Ishikawa (cell line): ENCODE data around the gene PRCP.

Experiments
- CEBPB ChIP-seq: IDR thresholded peaks from 2 replicates; pipeline ENCODE4 v1.6.1; 2012
- CREB1 ChIP-seq: IDR thresholded peaks from 2 replicates; pipeline ENCODE4 v1.6.1; 2012; ENCODE audit warnings: low read depth
- EP300 ChIP-seq: IDR thresholded peaks from 2 replicates; pipeline ENCODE4 v1.6.1; 2012; ENCODE audit warnings: borderline replicate concordance
- MAX ChIP-seq: IDR thresholded peaks from 2 replicates; pipeline ENCODE4 v1.6.1; 2012
- NFIC ChIP-seq: IDR thresholded peaks from 2 replicates; pipeline ENCODE4 v1.6.1; 2012
- REST ChIP-seq: IDR thresholded peaks from 2 replicates; pipeline ENCODE4 v1.6.1; 2012; ENCODE audit warnings: low read depth, mild to moderate bottlenecking
- TAF1 ChIP-seq: IDR thresholded peaks from 2 replicates; pipeline ENCODE4 v1.6.1; 2012; ENCODE audit warnings: low read depth, mild to moderate bottlenecking
- TCF12 ChIP-seq: IDR thresholded peaks from 2 replicates; pipeline ENCODE4 v1.6.1; 2012; ENCODE audit warnings: low read depth
- TEAD4 ChIP-seq: IDR thresholded peaks from 2 replicates; pipeline ENCODE4 v1.6.1; 2012
- USF1 ChIP-seq: IDR thresholded peaks from 2 replicates; pipeline ENCODE4 v1.6.1; 2012
- YY1 ChIP-seq: IDR thresholded peaks from 2 replicates; pipeline ENCODE4 v1.6.1; 2012; ENCODE audit warnings: low read depth

GRCh38 chr11:82786001-82786400, 114.2 kb downstream of the PRCP start:
- TF ChIP-seq CREB1 (no peak), USF1 (no peak), EP300 (no peak), MAX (no peak), YY1 (no peak), REST (no peak), CEBPB (no peak), TAF1 (no peak), TCF12 (no peak), TEAD4 (no peak), NFIC (no peak)
